GM19099 (cell line): ENCODE results near the gene IVL.

Source experiments
- POLR2A ChIP-seq: IDR thresholded peaks from 3 replicates; pipeline ENCODE4 v1.6.1; 2011; ENCODE audit warnings: low read depth; ENCODE audit not compliant: insufficient read length; ENCODE audit errors: extremely low read depth

Gene IVL

DNA sequence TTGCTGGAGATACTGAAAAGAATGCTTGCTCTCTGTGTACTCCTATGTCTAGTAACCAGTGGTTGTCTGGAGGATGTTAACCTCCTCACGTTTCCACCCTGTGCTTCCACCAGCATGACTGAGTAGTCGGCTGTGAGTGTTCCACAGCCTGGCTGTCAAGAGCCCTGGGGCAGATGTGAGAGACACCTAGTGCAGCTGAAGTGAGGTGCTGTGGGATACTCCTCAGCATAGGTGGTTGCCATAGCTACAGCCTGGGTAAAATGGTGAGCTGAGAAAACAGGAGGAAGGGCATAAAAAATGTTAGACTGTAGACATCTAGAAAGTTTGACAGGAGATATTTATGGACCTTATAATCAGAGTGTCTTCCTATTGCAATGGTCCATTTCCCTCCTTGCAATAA lies 15.8 kb downstream of the IVL start:
- no peak for TF ChIP-seq POLR2A

DNA sequence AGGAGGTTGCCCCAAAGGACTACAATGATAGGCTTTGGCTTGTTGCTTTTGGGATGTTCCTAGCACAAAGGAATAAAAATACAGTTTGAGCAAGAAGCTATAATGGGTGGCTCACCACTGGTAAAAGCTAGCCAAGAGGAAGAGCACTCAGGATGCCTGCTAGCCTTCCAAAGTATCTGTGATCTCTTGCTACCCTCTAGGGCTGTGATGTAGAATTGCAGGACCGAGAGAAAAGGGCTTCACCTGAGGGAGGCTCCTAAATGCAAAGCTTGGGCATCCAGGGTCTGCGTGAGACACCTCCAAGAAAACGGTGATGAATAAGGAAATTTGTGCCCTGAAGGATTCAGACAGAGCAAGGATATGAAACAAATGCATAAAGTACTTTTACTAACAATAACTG lies 17.7 kb downstream of the IVL start:
- no peak for TF ChIP-seq POLR2A

DNA sequence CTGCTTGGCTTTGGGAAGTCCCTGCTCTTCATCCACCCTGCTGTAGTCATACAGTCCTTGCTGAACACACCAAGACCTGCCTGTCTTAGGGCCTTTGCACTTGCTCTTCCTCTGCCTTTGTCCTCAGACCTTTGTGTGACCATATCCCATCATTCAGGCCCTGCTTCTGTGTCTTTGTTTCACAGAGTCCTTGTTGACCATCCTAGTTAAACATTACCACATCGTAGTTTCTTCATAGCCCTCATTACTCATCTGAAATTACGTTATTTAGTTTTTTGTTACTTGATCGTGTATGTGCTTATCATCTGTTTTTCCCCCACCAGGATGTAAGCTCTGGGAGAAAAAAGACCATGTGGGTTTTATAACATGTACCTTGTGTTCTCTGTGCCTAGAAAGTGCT lies 20.3 kb downstream of the IVL start:
- no peak for TF ChIP-seq POLR2A

DNA sequence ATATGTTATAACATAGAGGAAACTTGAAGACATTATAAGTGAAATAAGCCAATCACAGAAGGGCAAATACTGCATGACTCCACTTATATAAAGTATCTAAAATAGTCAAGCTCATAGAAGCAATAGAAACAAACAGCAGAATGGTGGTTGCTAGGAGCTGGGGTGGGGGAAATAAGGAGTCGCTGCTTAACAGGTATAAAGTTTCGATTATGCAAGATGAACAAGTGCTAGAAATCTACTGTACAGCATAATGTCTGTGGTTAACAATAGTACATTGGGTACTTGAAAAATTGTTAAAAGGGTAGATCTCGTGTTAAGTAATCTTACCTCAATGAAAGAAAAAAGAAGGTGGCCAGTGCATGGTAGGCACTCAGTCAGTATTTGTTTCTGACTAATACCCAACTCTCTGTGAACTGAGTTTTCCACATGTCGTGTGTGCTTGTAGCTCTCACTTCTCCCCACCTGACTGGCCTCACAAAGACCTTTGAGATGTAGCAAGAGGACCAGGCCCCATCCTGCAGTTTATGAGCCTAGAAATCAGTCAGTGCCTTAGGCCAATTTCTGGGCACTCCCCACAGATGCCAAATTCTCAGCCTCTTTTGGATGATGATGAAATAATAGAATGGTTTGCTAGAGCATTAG lies 23.9 kb downstream of the IVL start:
- TF ChIP-seq POLR2A, result no peak

DNA sequence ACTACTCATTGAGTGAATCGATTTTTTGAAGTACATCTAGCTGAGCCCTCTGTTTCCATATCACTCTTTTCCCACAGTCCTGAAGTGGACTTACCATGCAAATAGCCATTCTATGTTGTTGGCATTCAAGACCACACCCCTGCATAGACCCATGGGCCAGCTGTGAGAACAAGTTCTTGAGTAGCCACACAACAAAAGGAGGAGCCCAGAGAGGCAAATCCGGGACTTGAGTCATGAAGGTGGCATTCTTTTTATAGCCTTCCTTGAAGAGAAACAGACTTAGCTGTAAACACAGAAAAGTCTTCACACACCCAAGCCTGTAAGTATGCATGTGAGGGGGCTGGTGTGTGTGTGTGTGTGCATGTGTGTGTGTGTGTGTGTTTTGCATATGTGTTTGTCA lies 24.9 kb downstream of the IVL start:
- no peak for TF ChIP-seq POLR2A

DNA sequence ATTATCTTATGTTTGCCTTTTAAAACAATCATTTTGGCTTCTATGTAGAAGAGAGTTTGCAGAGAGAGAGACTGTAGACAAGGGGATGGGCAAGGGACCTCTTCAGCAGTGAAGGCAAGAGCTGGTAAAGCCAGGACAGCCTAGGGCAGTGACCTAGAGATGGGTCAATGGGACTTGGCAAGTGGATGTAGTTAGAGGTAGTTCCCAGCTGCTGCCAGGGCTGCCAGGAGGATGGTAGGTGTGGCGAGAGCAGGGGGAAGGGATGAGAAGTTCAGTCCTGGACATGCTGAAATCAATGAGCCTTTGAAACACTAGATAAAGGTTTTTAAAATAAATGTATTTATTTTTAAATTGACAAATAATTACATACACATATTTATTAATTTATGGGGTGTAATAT lies 32.3 kb downstream of the IVL start:
- no peak for TF ChIP-seq POLR2A

DNA sequence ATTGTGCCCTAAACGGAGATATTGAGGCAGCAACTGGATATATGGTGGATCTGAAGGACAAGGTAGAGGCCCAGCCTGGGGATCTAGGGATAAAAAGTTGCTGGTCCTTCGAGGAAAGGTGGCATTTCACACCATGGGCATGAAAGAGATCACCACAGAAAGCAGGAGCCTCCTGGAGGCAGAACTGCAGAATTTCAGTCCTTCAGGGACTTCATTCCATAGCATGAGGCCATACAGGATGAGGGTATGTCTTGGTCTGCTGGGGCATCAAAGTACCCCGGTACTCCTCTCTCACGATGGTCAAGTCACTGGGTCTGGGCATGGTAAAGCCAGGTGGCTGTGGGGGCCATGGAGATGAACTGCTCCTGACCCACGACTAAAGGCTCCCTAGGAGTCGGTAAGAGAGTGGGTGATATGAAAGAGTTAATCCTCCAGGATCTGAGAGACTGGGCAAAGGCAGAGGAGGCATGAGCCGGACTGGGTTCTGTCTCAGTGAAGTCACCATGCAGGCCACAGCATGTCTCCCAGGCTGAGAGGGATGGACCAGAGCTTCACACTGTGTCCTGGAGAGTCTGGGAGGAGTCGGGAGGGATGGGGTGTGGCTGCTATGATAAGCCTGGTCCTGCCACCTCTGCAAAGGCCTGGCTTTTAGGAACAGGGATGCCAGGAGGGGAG lies 32.8 kb downstream of the IVL start:
- no peak for TF ChIP-seq POLR2A

DNA sequence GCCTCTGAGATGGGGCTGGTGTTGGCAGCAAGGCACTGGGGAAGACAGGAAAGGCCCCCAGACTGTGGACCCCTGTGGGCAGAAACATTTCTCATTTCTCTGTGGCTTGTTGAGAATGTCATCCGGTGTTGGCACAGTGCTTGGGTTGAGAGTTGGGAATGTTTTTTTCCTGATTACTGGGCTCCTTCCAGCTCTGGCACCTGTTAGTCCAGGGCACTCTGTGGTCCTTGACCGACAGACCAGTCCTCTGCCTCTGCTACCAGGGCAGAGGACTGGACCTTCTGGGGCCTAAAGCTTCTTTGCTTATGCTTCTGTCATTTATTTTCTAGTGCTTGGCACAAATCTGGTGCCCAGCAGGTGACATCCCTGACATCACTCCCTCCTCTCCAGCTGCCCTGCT lies 33.8 kb downstream of the IVL start:
- no peak for TF ChIP-seq POLR2A

DNA sequence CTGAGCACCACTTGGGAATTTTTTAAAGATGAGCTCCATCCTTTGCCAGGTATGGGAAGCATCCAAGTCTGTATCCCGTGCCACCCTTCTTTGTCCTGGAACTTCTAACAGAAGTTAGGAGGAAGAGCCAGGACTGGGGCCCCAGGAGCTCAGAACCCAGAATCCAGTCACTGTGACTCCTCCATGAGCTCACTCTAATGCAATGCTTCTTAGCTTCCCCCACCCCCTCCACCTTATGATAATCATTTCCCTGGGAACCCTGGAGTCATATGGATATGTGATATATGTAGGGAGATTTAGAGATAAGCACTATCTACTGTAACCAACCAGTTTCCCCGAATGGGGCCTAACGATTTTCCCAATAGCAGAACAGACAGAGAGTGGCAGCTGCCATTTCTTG lies 37.9 kb downstream of the IVL start:
- TF ChIP-seq POLR2A, result no peak

DNA sequence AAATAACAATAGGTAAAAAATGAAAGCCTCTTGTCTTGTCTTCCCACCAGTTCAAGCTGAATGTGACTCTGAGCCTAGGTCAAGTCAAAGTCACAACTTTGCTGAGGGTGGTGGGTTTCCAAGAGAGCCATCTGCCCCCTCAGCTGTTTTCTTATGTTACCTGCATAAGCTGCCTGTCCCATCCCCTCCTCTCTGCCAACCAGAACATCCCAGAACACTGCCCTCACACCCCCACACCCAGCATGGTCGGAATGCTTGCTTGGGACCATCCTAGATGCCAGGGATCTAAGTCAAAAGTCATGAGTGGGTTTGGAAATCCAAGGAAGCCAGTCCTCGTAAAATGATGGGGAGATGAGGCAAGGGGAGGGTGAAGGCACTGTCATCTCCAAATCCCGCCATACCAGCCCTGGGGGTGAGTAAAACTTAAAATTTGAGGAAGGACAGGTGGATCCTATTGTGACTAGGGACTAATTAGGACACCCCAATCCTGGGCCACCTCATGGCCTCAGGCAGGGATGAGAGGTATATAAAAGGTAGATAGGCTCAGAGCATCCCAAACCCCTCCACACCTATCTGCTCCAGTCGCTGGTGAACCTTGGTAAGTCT lies 38.4 kb downstream of the IVL start, which contains the start of gene SPRR5:
SPRR5 (plus strand) TSS at position 556 of the 606 bp plus-strand sequence. CDS start 1,349 bp downstream, outside the sequence.
- no peak for TF ChIP-seq POLR2A

DNA sequence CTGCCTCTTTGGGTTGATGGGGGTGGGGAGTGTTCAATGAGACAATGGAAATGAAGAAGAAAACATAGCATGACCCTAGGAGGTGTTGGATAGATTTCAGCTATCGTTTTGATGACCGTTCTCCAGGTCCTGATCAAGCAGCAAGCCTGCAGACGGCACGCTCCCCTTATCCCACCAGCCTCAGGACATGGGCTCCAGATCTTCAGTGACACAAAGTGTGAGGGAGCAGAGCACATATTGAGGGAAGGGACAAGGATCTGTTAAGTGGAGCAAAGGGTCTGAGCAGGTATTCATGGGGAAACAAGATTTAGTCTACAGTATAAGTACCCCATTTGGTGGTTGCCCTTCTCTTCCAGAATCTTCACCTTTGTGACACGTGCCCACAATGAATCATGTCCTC lies 43.4 kb downstream of the IVL start:
- TF ChIP-seq POLR2A, result no peak

DNA sequence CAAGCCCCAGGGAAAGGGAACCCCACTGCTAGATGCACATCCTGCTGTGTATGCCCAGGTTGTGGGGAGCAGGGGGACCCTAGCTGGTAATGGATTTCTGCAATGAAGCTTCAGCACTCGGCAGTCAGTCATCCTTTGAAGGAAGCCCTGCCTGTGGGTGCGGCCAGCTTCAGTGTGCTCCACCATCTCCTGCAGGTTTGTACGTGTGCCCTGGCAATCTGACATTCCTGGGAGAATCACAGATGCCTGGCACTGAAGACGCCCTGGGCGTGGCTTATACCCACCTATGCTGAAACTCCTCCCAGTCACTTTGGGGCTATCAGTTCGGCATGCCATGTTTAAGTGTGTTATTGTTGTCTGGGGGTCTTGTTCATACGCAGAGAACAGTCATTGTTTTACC lies 45.4 kb downstream of the IVL start:
- no peak for TF ChIP-seq POLR2A

DNA sequence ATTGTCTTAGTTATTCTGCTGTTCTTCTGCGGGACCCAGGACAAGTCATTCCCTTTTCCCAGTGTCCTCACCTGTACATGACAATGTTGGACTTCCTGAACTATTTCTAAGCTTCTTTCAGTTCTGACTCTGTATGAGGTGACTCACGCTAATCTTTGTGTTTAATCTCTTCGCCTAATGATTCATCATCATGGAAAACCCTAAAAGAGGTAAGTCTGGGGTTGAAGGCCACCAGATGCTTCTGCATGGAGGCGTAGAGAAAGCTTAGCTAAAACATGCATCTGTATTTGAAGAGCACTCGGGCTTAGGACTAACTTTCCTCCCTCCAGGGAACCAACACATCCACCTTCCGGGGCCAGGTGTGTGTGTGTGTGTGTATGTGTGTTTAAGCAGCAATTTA lies 46.1 kb downstream of the IVL start:
- TF ChIP-seq POLR2A, result no peak

DNA sequence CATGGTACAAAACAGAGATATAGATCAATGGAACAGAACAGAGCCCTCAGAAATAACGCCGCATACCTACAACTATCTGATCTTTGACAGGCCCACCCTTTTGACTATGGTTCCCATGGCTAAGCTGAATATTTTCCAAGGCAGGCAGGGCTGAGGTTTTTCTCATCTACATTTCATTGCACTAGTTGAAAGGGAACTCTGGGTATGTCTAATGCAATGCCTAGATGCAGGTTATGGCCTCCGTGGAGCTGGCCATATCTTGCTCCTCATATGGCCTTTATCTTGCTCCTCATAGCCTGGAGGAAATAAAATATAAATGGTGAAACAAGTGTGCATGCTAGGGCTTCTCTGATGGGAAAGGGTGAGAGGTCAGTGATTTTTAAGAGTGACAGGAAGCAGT lies 49.2 kb downstream of the IVL start:
- TF ChIP-seq POLR2A, result no peak

DNA sequence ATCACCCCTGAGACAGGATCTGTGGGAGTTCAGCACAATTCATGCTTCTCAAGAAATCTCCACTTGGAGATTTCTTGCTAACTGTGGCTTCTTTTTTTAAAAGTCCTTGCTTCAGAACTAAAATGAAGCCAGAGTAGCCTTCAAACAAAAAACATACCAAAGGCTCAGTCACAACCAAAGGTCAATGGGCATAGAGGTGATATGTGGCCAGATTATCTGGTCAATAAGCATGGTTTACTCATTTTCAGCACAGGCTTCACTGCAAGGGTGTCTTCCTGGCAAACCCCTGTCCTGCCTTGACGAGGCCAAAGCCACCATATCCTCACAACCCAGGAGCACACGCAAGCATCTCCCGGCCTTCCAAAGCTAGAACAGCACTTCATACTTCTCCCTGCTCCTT lies 50.9 kb downstream of the IVL start:
- no peak for TF ChIP-seq POLR2A

DNA sequence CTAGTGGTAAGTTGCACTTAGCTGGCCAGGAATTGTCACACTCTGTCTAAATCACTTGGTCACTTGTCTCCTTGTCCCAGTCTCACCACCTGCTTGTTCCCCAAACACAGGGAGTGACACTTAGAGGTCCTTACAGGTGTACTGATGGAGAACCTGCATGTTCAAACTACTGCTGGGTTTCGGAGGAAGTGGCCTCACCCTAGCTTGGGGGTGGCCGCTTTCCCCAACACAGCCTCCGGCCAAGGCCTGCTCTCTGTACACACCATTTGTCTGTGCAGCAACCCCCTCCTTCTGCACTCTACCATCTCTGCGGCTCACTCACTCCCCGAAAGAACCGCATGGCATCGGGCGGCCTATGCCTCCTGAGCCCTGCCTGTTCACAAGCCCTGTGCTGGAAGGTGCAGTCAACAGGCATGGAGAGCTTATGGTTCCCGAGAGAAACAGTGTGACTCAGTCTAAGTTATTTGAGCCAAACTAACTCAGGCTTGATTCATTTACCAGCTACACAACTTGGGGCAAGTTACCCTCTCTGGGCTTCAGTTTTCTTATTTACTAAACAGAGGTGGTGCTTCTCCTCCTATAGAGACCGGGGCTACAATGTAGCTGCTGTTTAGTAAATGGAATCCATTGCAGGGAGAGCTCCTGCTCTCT lies 51.6 kb downstream of the IVL start:
- no peak for TF ChIP-seq POLR2A
